Posterior vena cava (tissue), 2 donors: Measurements from ENCODE around the gene ELMO2. TPM values are rescaled to one million over a fixed set of nuclear protein-coding genes. Genes with fewer than 3 reads are reported as not detected.

Experiments
- DNase-seq: peaks from one replicate; pipeline ENCODE4 v3.0.0-alpha.2; 2020; ENCODE audit warnings: low spot score
- intact Hi-C, 2 donors: fragments of 100-400 bp; cut with DNase I; formaldehyde crosslinking; loops; one replicate each; pipeline versions ENCODE4 v1.14.1 to v1.14.2; 2022 to 2023
- total RNA-seq, 2 donors: library from RNA; stranded (reverse); fragmentation: NEBNext Ultra II Directional; extraction: Animal tissue kit (Norgen Biotek cat#: 25700); gene quantifications; one replicate each; pipeline ENCODE4 v1.2.1, GENCODE V29; 2021
- donor health status: DM: yes; HTN: yes; CAD: no.
- donor health status: DM: yes; HTN: yes; CAD: no.

The ELMO2 gene
- total RNA-seq, 2 donors from 2014 or later: 43.6 to 48.9 TPM

DNA sequence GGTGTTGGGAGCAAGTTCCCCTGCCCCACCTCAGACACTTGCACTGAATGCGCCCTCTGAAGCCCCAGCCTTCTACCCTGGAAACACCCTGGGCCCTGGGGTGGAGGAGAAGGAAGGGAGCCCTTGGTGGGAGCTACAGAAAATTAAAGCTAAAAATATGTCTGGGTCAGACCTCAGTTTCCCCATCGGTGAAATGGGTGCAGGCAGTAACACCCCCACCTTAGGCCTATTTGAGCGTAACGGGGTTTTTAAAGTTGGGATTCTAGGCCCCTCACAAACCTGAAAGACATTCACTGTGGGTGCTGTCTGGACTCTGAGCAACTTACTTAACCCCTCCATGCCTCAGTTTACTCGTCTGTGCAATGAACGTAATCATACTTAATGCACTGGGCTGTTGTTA lies 78.9 kb downstream of the ELMO2 start:
- no peak for DNase-seq
- intact Hi-C loops: no loop called here

DNA sequence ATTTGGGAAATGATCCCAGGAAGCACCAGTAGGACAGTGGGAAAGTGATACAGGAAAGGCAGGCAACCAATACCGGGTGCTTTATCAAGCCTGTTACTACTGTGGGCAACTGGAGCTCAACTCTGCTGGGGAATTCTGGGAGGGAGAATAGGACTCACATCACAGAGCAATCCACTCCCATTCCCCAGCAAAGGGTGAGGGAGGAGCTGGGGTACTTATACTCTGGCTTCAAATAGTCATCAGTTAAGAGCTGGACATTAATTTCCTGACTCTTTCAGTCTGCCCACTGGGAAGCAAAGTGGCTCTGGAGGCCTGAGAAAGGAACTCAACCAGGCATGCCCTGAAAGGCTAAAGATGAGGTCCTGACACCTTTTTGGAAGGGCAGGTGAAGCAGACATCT lies 80.6 kb downstream of the ELMO2 start:
- no peak for DNase-seq
- intact Hi-C loops: no loop called here

DNA sequence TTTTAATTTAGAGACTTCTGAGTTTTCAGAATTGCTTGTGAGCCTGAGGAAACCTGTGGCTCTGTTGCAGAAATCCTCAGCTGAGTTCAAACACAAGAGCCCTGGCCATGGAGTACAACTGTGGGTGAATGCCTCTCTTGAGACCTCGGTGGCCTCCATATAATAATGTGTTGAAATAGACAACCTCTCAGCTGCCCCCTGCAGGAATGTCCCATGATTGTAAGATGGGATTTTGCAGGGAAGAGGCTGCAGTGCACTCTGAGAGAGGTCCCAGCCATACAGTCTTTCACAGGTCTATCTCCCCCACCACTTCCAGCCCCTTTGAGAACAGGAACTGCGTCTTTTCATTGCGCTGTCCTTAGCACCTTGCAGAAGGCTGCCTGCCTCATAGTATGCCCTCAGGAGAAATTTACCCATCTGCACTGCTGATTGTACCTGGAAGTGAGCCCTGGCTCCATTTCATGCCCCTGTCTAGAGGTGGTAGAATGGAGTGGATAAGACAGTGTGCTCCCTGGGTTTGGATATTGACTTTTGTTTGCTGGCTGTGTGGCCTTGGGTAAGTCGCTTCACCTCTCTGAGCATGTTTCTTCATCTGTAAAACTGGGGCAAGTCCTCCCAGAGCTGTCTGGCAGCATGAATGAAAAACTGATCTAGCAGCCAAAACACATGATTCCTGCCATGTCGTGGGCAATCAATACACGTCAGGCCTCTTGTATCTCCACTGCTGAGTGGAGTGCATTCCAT lies 81.3 kb downstream of the ELMO2 start:
- DNase-seq: no peak
- intact Hi-C loops: no loop called here

DNA sequence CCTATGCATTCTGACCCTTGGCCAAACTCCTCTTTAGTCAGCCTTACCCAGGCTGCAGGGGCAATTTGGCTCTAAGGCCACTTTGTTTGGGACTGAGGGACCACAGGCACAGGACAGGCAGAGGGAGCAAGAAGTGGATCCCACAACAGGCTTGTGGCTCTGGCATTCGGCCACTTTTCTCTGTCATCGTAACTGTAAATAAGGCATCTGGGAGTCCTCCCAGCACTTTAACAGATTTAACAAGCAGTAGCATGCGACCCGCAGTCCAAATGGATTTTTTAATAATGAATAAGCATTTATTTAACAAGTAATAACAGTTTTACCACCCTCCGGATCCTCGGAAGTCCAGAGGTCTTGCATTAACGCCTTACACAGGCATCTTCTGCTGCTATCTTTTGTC lies 82.0 kb downstream of the ELMO2 start:
- no peak for DNase-seq
- intact Hi-C loops: no loop called here

DNA sequence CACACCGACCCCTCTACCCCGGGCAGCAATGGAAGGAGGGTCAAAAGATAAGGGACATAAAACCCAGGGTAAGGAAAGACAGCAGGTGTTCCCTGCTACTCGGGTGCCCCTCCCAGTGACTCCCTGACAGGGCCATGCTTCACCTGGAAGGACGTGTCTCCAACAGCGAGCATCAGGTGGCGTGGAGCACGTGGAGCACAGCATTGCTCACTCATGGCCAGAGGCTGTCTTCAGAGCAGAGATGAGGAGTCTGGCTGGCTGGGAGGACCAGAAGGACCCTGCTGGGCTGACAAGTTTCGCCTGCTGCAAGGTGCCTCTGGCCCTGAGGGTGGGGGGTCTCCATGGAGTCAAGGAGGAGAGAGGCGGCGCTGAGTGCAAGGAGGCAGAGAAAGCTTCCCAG lies 82.9 kb downstream of the ELMO2 start:
- DNase-seq: no peak
- intact Hi-C loops: no loop called here

DNA sequence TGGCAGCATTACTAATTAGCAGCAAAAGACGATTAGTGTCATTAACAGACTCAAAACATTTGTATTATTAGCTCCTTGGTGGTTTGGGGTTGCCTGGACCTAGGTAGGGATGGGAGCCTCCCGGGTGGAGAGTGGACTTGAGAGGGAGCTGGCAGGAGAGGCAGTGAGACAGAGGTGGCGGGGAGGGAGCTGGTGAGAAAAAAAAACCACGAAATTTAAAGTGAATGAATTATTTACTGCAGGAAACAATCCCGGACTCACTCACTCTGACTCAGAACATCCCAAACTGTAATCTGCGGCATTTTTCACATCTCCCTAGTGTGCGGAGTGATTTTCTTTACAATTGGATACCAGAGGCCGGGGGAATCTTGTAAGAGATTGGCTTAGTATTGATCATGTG lies 83.8 kb downstream of the ELMO2 start:
- intact Hi-C loops: no loop called here
- DNase-seq: no peak

DNA sequence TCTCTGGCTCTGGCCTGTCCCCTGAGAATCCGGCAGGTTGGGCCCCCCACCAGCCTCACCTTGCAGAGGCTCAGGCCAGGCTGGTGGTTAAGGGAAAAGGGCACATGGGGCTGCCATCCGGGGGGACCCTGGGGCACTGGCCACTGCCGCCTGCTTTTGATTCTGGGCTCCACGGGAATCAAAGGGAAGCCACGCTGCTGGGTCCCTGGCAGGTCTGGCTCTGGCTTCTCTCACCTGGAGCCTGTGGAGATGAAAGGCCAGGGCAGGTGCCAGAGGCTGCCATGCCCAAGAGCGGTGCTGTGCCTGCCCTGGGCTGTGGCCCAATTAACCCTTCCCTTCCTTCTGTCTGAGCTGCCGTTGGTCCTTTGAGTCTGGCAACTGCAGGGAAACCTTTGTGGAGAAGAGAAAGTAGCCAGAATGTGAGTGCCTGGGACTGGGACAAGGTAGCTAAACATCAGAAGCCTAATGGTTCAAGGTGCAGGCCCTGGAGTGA lies 88.7 kb downstream of the ELMO2 start:
- intact Hi-C loops: no loop called here
- DNase-seq: no peak

DNA sequence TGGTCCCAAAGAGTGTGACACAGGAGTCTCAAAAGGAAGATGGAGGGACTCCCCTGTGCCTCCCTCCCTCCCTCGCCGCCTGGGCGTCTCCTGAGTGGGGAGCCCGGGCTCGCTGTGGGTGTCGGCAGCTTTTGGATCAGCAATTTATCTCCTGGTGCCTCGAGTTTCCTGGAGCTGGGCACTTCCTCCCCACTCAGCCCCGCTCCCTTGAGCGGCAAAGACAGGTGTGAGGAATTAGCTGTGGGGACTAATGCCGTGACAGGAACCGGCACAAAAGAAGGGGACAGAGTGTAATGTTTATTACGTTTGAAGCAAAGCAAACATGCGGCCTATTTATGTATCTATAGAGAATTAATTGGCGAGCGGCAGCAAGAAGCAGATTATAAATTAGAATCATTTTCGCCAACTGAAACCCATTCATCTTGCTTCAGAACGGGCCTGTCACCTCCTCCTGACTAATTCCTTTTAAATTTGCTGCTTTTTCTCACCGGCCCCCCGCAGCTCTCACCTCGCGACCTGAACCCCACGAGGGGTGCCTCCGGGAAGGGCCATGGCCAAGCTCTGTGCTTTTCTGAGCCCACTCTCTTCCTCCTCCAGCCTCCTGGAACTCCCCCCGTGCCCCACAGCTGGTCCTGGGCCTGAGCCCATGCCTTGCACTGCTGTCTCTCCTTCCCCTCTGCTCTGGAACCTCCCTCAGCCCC lies 89.3 kb downstream of the ELMO2 start:
- no peak for DNase-seq

More for the DNA sequence above, 89.3 kb downstream of the ELMO2 start:
- intact Hi-C loops: no loop called here

Other genes with a start within 250 kb of the ELMO2 start
- gene CDH22, start 98.1 kb downstream of the ELMO2 start, total RNA-seq: under 1 TPM; 0.28 to 0.29 TPM
- gene ZNF334, start 106.9 kb upstream of the ELMO2 start, total RNA-seq: 1 to 10 TPM; 1.1 to 3.1 TPM
- gene OCSTAMP, start 144.0 kb upstream of the ELMO2 start, total RNA-seq: not detected
- gene SLC13A3, start 244.8 kb upstream of the ELMO2 start, total RNA-seq: 1 to 10 TPM; 1.7 to 2.3 TPM